ENCODE results near the gene CNN1. TPM values are rescaled to one million over a fixed set of nuclear protein-coding genes. Genes with fewer than 3 reads are reported as not detected.

Gene CNN1
- total and polyA plus RNA-seq, 9 of the 15 experiments (the other 6 are each of a cell fraction or from before 2014, with no cell fraction given), result 0.23 to 10.6 (median 5.2) TPM

DNA sequence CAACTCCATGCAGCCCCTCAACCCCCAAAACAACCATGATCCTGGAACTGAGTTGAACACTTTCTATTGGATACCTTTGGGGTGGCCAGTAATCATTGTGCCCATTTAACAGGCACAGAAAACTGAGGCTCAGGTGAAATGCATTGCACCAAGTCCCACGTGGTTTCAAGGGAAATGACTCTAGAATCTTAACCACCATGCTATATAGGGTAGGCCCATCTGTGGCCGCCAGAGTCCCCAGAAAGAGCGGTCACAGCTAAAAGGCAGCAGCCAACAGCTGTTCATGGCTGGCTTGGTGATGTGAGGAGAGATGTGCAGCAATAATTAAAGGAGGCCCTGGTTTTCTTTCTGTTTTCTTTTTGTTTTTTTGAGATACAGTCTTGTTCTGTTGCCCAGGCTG, 2.6 kb downstream of the CNN1 start (continued):
- TF ChIP-seq, protein P1, sequence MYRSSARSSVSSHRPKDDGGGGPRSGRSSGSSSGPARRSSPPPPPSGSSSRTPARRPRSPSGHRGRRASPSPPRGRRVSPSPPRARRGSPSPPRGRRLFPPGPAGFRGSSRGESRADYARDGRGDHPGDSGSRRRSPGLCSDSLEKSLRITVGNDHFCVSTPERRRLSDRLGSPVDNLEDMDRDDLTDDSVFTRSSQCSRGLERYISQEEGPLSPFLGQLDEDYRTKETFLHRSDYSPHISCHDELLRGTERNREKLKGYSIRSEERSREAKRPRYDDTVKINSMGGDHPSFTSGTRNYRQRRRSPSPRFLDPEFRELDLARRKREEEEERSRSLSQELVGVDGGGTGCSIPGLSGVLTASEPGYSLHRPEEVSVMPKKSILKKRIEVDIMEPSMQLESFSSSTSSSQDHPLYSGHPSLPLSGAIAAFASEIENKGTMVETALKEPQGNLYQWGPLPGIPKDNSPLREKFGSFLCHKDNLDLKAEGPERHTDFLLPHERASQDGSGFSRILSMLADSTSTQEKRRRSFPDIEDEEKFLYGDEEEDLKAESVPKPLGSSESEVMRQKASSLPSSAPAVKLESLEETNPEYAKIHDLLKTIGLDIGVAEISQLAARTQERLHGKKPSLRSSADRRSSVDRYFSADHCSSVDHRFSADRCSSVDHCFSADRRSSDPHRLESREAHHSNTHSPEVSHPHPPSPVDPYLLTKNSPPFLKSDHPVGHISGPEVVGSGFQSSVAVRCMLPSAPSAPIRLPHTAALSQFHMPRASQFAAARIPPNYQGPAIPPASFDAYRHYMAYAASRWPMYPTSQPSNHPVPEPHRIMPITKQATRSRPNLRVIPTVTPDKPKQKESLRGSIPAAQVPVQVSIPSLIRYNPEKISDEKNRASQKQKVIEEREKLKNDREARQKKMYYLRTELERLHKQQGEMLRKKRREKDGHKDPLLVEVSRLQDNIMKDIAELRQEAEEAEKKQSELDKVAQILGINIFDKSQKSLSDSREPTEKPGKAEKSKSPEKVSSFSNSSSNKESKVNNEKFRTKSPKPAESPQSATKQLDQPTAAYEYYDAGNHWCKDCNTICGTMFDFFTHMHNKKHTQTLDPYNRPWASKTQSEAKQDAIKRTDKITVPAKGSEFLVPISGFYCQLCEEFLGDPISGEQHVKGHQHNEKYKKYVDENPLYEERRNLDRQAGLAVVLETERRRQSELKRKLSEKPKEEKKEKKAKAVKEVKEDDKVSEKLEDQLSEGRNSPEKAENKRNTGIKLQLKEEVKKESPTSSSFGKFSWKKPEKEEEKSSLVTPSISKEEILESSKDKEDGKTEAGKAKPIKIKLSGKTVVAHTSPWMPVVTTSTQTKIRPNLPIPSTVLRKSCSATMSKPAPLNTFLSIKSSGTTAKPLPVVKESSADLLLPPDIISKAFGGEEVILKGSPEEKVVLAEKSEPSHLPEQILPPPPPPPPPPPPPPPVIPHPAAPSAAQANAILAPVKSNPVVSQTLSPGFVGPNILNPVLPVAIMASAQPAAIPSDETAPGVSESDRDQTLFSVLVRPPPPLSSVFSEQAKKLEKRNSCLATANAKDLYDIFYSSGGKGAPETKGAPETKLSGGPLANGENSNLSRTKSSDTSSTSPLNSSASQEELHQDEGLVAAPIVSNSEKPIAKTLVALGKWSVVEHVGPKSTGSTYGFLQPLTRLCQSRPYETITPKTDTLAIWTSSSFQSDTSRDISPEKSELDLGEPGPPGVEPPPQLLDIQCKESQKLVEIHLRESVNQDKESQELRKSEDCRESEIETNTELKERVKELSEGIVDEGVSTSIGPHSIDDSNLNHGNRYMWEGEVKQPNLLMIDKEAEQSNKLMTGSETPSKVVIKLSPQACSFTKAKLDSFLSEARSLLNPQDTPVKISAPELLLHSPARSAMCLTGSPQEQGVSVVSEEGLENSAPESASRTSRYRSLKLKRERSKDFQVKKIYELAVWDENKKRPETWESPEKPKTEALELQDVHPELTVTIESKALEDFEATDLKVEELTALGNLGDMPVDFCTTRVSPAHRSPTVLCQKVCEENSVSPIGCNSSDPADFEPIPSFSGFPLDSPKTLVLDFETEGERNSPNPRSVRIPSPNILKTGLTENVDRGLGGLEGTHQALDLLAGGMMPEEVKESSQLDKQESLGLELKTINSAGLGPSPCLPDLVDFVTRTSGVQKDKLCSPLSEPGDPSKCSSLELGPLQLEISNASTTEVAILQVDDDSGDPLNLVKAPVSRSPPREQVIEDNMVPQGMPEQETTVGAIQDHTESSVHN (IDR thresholded peaks at IDR 0.05; ENCODE audit: borderline replicate concordance in 1 of 2, low read depth in 1 of 2), result no peak
- TF ChIP-seq ZBTB34 (CRISPR knock-in tag; IDR thresholded peaks at IDR 0.05), result no peak
- TF ChIP-seq, protein P2, sequence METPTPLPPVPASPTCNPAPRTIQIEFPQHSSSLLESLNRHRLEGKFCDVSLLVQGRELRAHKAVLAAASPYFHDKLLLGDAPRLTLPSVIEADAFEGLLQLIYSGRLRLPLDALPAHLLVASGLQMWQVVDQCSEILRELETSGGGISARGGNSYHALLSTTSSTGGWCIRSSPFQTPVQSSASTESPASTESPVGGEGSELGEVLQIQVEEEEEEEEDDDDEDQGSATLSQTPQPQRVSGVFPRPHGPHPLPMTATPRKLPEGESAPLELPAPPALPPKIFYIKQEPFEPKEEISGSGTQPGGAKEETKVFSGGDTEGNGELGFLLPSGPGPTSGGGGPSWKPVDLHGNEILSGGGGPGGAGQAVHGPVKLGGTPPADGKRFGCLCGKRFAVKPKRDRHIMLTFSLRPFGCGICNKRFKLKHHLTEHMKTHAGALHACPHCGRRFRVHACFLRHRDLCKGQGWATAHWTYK (CRISPR knock-in tag; IDR thresholded peaks at IDR 0.05), result no peak
- TF ChIP-seq BDP1 (IDR thresholded peaks at IDR 0.05; ENCODE audit: insufficient read depth, insufficient read length), result no peak
- TF ChIP-seq RNF2 (IDR thresholded peaks at IDR 0.05), result no peak
- TF ChIP-seq BCOR (IDR thresholded peaks at IDR 0.05), result peak; percentile 99
- no peak for TF ChIP-seq CBFA2T2 (conservative IDR thresholded peaks at IDR 0.05)
- TF ChIP-seq RFX5 (IDR thresholded peaks at IDR 0.05; ENCODE audit: low read depth, low read length), result no peak
- no peak for TF ChIP-seq SAP30 (IDR thresholded peaks at IDR 0.05; ENCODE audit: borderline replicate concordance, insufficient read depth, low read depth, low read length, poor library complexity, severe bottlenecking)
- TF ChIP-seq RBM22 (IDR thresholded peaks at IDR 0.05; ENCODE audit: low read depth, low read length, poor library complexity, severe bottlenecking), result no peak
- TF ChIP-seq MYBL2 (IDR thresholded peaks at IDR 0.05; ENCODE audit: low read depth), result no peak
- no peak for TF ChIP-seq MYBL2 (CRISPR knock-in tag; IDR thresholded peaks at IDR 0.05; ENCODE audit: borderline replicate concordance)
- no peak for TF ChIP-seq ZBED1 (IDR thresholded peaks at IDR 0.05)
- no peak for TF ChIP-seq PATZ1 (CRISPR knock-in tag; IDR thresholded peaks at IDR 0.05; ENCODE audit: borderline replicate concordance)
- TF ChIP-seq CBX1 (IDR thresholded peaks at IDR 0.05; ENCODE audit: low read depth), result peak; percentile 72; the same call in 1 of the 2 replicates
- peak; percentile 91 for TF ChIP-seq HDAC2 (IDR thresholded peaks at IDR 0.05)
- no peak for TF ChIP-seq MTA1 (IDR thresholded peaks at IDR 0.05; ENCODE audit: borderline replicate concordance)
